Caki2 (cell line): Measurements from ENCODE around the gene SH2D4B. TPM values are rescaled to one million over a fixed set of nuclear protein-coding genes. Genes with fewer than 3 reads are reported as not detected.
"Not testable (repeated sequence)": the region's sequence is repeated elsewhere in the genome, so short reads cannot be mapped to it uniquely, and the experiment has no call there.

ENCODE experiments used
- DNase-seq: peaks from one replicate; pipeline ENCODE4 v3.0.0-alpha.2; 2015; ENCODE audit warnings: low read depth
- in situ Hi-C: cut with HindIII; loops from 2 replicates; pipeline ENCODE4 v1.10.0; 2016; ENCODE audit warnings: low sequenced_read_pairs, low pct_unique_long_range_greater_than_20kb, mixed read lengths
- total RNA-seq: library from RNA; depleted of rRNA; stranded (reverse); fragments of >200 nt; shearing (Covaris generic); gene quantifications from 2 replicates; pipeline ENCODE4 v1.2.3, GENCODE V29; 2014; ENCODE audit warnings: low replicate concordance

SH2D4B gene
- total RNA-seq, 1 experiment from 2014 or later: not detected

GRCh38 chr10:80519936-80520650 lies 17.6 kb upstream of the SH2D4B start:
- in situ Hi-C loops: no loop called here
- DNase-seq: no peak

- no peak for DNase-seq
- in situ Hi-C loops: no loop called here
These were observed 16.8 kb upstream of the SH2D4B start for GRCh38 chr10:80520661-80521470.

- no peak for DNase-seq
- in situ Hi-C loops: no loop called here
These were observed 14.8 kb upstream of the SH2D4B start for GRCh38 chr10:80522756-80523363.

GRCh38 chr10:80523773-80524172 lies 13.9 kb upstream of the SH2D4B start:
- in situ Hi-C loops: no loop called here

GRCh38 chr10:80524190-80524909 lies 13.4 kb upstream of the SH2D4B start:
- DNase-seq: no peak
- in situ Hi-C loops: no loop called here

More at GRCh38 chr10:80523773-80524172, 13.9 kb upstream of the SH2D4B start:
- no peak for DNase-seq

- DNase-seq: no peak
- in situ Hi-C loops: no loop called here
These were observed 11.5 kb upstream of the SH2D4B start for GRCh38 chr10:80526218-80526617.

- in situ Hi-C loops: no loop called here
- DNase-seq: no peak
These were observed 11.0 kb upstream of the SH2D4B start for GRCh38 chr10:80526742-80527141.

- in situ Hi-C loops: no loop called here
These were observed 9.5 kb upstream of the SH2D4B start for GRCh38 chr10:80528185-80528700.

GRCh38 chr10:80528901-80529300 lies 8.8 kb upstream of the SH2D4B start:
- in situ Hi-C loops: no loop called here
- DNase-seq: no peak

More at GRCh38 chr10:80528185-80528700, 9.5 kb upstream of the SH2D4B start:
- DNase-seq: no peak

- in situ Hi-C loops: no loop called here
- DNase-seq: no peak
These were observed 8.1 kb upstream of the SH2D4B start for GRCh38 chr10:80529604-80530003.

GRCh38 chr10:80530251-80530650 lies 7.5 kb upstream of the SH2D4B start:
- no peak for DNase-seq

GRCh38 chr10:80530816-80531215 lies 6.9 kb upstream of the SH2D4B start:
- DNase-seq: no peak
- in situ Hi-C loops: no loop called here

More at GRCh38 chr10:80530251-80530650, 7.5 kb upstream of the SH2D4B start:
- in situ Hi-C loops: no loop called here

GRCh38 chr10:80532571-80532970 lies 5.1 kb upstream of the SH2D4B start:
- DNase-seq: no peak
- in situ Hi-C loops: no loop called here

- in situ Hi-C loops, DNase-seq: not testable (repeated sequence)
These were observed 3.6 kb upstream of the SH2D4B start for GRCh38 chr10:80534059-80534458.

- in situ Hi-C loops, DNase-seq: not testable (repeated sequence)
These were observed 3.1 kb upstream of the SH2D4B start for GRCh38 chr10:80534646-80535045.

GRCh38 chr10:80535671-80536360 lies 1.9 kb upstream of the SH2D4B start:
- DNase-seq: no peak
- in situ Hi-C loops: no loop called here

- DNase-seq: no peak
- in situ Hi-C loops: no loop called here
These were observed 1.3 kb upstream of the SH2D4B start for GRCh38 chr10:80536361-80536835.
